Measurements from ENCODE around the gene TRNP1. TPM values are rescaled to one million over a fixed set of nuclear protein-coding genes. Genes with fewer than 3 reads are reported as not detected.
"Not testable (repeated sequence)": the region's sequence is repeated elsewhere in the genome, so short reads cannot be mapped to it uniquely, and the experiment has no call there.

The TRNP1 gene
- total RNA-seq, 4 donors from 2014 or later: 1.9 to 12.2 (median 3.2) TPM; not detected in 1

DNA sequence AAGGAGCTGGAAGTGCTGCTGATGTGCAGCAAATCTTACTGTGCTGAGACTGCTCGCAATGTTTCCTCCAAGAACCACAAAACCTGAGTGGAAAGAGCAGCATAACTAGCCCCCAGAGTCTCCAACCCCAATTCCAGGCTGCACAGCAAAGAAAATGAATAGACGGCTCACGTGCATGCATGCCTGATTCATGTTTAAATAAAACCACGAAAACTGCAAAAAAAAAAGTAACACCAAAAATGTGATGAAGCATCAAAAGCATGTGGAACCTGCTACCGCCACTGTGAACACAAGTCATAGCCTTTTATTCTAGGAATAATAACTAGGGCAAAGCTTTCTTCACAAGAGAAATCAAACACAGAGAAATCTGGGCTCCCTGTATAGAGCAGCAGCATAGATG, 9.6 kb upstream of the TRNP1 start:
- Histone ChIP-seq H3K4me1 (no peaks in the 10 kb centered on the region), H3K9me3 (no peaks in the 10 kb centered on the region), H3K27me3 (no peaks in the 10 kb centered on the region), H3K36me3 (no peaks in the 10 kb centered on the region), H3K4me3 (no peak overlapping the region), H3K27ac (no peak overlapping the region)
- DNase-seq: no peak
- TF ChIP-seq, protein P1, sequence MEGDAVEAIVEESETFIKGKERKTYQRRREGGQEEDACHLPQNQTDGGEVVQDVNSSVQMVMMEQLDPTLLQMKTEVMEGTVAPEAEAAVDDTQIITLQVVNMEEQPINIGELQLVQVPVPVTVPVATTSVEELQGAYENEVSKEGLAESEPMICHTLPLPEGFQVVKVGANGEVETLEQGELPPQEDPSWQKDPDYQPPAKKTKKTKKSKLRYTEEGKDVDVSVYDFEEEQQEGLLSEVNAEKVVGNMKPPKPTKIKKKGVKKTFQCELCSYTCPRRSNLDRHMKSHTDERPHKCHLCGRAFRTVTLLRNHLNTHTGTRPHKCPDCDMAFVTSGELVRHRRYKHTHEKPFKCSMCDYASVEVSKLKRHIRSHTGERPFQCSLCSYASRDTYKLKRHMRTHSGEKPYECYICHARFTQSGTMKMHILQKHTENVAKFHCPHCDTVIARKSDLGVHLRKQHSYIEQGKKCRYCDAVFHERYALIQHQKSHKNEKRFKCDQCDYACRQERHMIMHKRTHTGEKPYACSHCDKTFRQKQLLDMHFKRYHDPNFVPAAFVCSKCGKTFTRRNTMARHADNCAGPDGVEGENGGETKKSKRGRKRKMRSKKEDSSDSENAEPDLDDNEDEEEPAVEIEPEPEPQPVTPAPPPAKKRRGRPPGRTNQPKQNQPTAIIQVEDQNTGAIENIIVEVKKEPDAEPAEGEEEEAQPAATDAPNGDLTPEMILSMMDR (IDR thresholded peaks at IDR 0.05): no peak
- no peak for TF ChIP-seq POLR2A (IDR thresholded peaks at IDR 0.05)

DNA sequence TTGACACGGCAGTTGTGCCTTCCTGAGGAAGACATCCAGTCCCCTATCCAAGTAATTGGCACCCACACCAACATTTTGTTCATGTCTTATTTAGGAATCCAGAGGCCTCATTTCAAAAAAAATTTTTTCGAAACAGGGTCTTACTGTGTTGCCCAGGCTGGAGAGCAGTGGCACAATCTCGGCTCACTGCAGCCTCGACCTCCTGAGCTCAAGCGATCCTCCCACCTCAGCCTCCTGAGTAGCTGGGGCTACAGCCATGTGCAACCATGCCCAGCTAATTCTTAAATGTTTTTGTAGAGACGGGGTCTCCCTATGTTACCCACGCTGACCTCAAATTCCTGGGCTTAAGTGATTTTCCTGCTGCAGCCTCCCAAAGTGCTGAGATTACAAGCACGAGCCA, 9.2 kb upstream of the TRNP1 start:
- Histone ChIP-seq H3K4me3 (no peak overlapping the region), H3K27ac (no peak overlapping the region), H3K36me3 (no peaks in the 10 kb centered on the region), H3K9me3 (no peaks in the 10 kb centered on the region), H3K4me1 (no peaks in the 10 kb centered on the region), H3K27me3 (no peaks in the 10 kb centered on the region)
- DNase-seq: no peak
- TF ChIP-seq, protein P1 (IDR thresholded peaks at IDR 0.05): no peak
- TF ChIP-seq POLR2A (IDR thresholded peaks at IDR 0.05): no peak

DNA sequence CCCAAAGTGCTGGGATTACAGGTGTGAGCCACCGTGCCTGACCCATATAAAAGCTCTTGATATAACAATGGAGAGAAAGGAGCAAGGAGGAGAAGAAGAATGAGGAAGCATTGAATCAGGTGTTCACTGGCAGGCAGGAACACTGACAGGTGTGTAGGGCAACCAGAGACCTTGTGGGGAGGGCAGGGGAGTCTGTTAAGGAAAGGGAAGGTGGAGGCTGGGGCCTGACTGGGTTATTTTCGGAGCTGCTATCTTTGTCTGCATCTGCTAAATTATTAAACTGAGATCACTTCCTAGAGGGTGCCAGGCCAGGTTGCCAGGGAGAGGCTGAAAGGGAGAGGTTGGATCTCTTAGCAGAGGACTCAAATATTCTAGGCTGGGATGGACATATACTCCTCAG, 6.8 kb upstream of the TRNP1 start:
- no peak for TF ChIP-seq POLR2A (IDR thresholded peaks at IDR 0.05)
- TF ChIP-seq, protein P1 (IDR thresholded peaks at IDR 0.05): no peak
- no peak for DNase-seq
- H3K9me3 ChIP-seq: no peaks in the 10 kb centered on the region
- H3K36me3 ChIP-seq: no peaks in the 10 kb centered on the region
- H3K4me1 ChIP-seq: no peaks in the 10 kb centered on the region
- no peaks in the 10 kb centered on the region for H3K27me3 ChIP-seq
- no peak overlapping the region for H3K4me3 ChIP-seq
- H3K27ac ChIP-seq: no peak overlapping the region

DNA sequence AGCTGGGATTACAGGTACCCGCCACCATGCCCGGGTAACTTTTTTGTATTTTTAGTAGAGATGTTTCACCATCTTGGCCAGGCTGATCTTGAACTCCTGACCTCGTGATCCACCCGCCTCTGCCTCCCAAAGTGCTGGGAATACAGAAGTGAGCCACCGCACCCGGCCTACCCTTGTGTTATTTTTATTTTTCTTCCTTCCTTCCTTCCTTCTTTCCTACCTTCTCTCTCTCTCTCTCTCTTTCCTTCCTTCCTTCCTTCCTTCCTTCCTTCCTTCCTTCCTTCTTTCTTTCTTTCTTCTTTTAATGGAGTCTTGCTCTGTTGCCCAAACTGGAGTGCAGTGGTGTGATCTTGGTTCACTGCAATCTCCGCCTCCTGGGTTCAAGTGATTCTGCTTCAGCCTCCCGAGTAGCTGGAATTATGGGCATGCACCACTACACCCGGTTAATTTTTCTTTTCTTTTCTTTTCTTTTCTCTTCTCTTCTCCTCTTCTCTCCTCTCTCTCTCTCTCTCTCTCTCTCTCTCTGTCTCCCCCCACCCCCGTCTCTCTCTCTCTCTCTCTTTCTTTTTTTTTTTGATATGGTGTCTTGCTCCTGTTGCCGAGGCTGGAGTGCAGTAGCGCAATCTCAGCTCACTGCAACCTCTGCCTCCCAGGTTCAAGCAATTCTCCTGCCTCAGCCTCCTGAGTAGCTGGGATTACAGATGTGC, 3.9 kb upstream of the TRNP1 start:
- H3K27me3 ChIP-seq, H3K27ac ChIP-seq, H3K4me3 ChIP-seq, H3K9me3 ChIP-seq, DNase-seq, H3K36me3 ChIP-seq: not testable (repeated sequence)
- H3K4me1 ChIP-seq: peaks cover 0 to 13% (median 5%) of the 10 kb centered on the region in 4 donors

DNA sequence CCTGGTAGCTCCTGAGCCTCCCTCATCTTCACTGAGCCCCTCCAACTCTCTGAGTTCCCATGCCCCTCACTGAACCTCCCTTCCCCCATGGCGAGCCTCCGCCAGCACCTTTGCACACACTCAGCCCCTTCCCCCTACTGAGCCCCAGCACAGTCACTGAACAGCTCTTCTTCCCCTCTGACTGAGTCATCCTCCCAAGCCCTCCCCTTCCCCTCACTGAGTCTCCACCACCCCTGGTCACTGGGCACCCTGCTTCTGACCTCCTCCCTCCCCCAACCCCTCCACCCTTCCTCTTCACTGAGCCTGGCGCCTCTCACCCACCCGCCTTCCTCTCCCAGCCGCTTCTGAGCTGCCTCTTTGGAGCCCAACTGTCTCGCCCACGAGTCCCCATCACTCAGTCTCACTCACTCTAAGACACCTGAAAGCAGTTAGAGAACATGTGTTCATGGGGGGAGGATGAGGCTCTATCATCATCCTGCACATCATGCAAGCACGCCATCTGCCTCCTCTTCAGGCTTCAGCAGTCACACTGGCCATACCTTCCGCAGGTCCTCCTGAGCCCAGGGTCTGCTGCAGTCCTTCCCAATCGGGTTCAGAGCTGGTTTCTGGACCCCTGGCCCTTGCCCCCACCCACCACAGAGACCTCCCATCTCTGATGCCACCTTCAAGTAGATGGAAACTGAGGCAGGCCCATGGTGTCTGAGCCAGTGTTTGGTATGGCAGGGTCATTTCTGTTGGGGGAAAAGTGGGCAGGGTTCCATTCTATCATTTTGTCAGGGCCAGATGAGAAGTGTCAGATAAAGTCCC, 2.0 kb upstream of the TRNP1 start:
- H3K27me3 ChIP-seq: peaks cover 0 to 7% of the 10 kb centered on the region in 2 donors
- DNase-seq: no peak
- H3K9me3 ChIP-seq: no peaks in the 10 kb centered on the region

More for the DNA sequence above, 2.0 kb upstream of the TRNP1 start:
- Histone ChIP-seq H3K27ac (peak overlapping the region in 1 of 4 donors; percentile 50), H3K36me3 (no peaks in the 10 kb centered on the region), H3K4me1 (peaks cover 0 to 20% (median 6%) of the 10 kb centered on the region in 4 donors), H3K4me3 (no peak overlapping the region)
- TF ChIP-seq, protein P1 (IDR thresholded peaks at IDR 0.05): no peak
- no peak for TF ChIP-seq POLR2A (IDR thresholded peaks at IDR 0.05)

All from Peyer's patch (tissue), 4 donors.